Measurements from ENCODE around the gene MALRD1. TPM values are rescaled to one million over a fixed set of nuclear protein-coding genes. Genes with fewer than 3 reads are reported as not detected.

The MALRD1 gene
- total RNA-seq, 4 donors from 2014 or later: 0.23 TPM; not detected in 3

- 37 to 53% methylated on average over 1 of the region's 1 CpG for WGBS, 2 donors
- DNase-seq (ENCODE audit: low spot score in 2 of 2): no peak
- TF ChIP-seq POLR2A (IDR thresholded peaks at IDR 0.05) (no peak), CTCF (IDR thresholded peaks at IDR 0.05) (no peak)
- no peak overlapping the region for H3K4me3 ChIP-seq (ENCODE audit: low read depth, poor library complexity, severe bottlenecking)
- intact Hi-C loops (cut with DNase I; ENCODE audit: low total_unique reads): no loop called here
Observed at GRCh38 chr10:19416164-19416563, 367.6 kb downstream of the MALRD1 start.

DNA sequence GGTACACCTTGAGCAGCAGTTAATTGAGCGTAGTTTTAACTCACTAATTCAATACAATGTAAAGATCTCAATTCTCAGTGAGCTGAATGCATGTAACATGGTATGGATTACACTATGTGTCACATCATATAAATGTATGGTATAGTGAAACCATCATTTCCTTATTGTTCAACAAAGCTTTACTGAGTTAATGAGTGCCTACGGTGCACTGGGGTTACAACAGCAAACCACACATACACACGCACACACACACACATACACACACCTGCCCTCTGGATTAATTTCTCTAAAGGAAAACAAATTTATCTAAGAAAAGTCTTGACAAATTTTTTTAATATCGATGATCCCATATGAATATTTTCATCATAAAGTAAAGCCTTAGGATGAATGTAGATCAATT is 369.1 kb downstream of the MALRD1 start:
- no peak for DNase-seq (ENCODE audit: low spot score in 2 of 2)
- no peak overlapping the region for H3K4me3 ChIP-seq (ENCODE audit: low read depth, poor library complexity, severe bottlenecking)
- intact Hi-C loops (cut with DNase I; ENCODE audit: low total_unique reads): no loop called here
- 93% methylated on average over 4 of the region's 4 CpGs for WGBS, 2 donors
- TF ChIP-seq CTCF (IDR thresholded peaks at IDR 0.05) (no peak), POLR2A (IDR thresholded peaks at IDR 0.05) (no peak)

GRCh38 chr10:19421674-19422073 is 373.1 kb downstream of the MALRD1 start:
- 59 to 74% methylated on average over 1 of the region's 1 CpG for WGBS, 2 donors
- intact Hi-C loops (cut with DNase I; ENCODE audit: low total_unique reads): no loop called here
- no peak overlapping the region for H3K4me3 ChIP-seq (ENCODE audit: low read depth, poor library complexity, severe bottlenecking)
- DNase-seq (ENCODE audit: low spot score in 2 of 2): no peak
- TF ChIP-seq POLR2A (IDR thresholded peaks at IDR 0.05) (no peak), CTCF (IDR thresholded peaks at IDR 0.05) (no peak)

DNA sequence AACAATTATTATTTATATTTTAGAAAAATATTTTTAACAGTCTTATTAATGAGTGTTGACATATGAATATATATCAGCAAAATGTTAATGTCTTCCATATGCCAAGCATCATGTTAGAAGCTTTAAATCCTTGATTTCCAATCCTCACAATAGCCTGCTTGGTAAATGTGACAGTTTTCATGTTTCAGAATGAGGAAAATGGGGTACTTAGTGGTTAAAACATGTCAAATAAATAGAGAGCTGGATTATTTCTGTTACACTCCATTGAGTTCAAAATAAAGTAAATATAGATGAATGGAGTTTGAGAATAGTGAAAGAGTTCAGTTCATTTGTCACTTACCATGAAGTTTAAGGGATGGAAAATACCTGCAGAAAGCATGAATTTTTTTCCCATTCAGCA is 377.4 kb downstream of the MALRD1 start:
- intact Hi-C loops (cut with DNase I; ENCODE audit: low total_unique reads): no loop called here
- no peak for DNase-seq (ENCODE audit: low spot score in 2 of 2)
- TF ChIP-seq POLR2A (IDR thresholded peaks at IDR 0.05): no peak
- no peak for TF ChIP-seq CTCF (IDR thresholded peaks at IDR 0.05)
- H3K4me3 ChIP-seq (ENCODE audit: low read depth, poor library complexity, severe bottlenecking): no peak overlapping the region

GRCh38 chr10:19431622-19432351 is 383.2 kb downstream of the MALRD1 start:
- intact Hi-C loops (cut with DNase I; ENCODE audit: low total_unique reads): no loop called here
- no peak overlapping the region for H3K4me3 ChIP-seq (ENCODE audit: low read depth, poor library complexity, severe bottlenecking)
- WGBS, 2 donors: 51 to 52% methylated on average over 5 of the region's 5 CpGs
- TF ChIP-seq POLR2A (IDR thresholded peaks at IDR 0.05): no peak
- no peak for TF ChIP-seq CTCF (IDR thresholded peaks at IDR 0.05)
- no peak for DNase-seq (ENCODE audit: low spot score in 2 of 2)

DNA sequence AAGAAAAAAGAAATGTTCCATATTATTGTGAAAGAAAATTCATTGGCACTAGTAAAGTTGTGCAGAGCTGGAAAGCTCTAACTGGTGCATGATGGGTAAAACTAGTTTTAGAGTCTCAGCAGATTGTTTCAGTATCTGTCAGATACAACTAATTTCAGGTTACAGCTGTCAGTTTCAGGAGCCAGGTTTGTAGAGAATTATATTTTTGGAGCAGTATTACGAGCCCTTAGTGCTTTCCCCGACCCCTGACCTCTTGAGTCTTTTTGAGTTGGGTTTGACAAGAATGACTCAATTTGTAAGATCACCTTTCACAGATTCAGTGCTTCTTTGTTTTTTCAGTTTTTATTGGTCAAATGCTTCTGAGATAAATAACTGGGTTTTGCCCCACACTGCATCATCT is 401.3 kb downstream of the MALRD1 start:
- TF ChIP-seq CTCF (IDR thresholded peaks at IDR 0.05) (no peak), POLR2A (IDR thresholded peaks at IDR 0.05) (no peak)
- DNase-seq (ENCODE audit: low spot score in 2 of 2): no peak
- intact Hi-C loops (cut with DNase I; ENCODE audit: low total_unique reads): no loop called here
- no peak overlapping the region for H3K4me3 ChIP-seq (ENCODE audit: low read depth, poor library complexity, severe bottlenecking)
- 74 to 88% methylated on average over 2 of the region's 2 CpGs for WGBS, 2 donors

Measured in lower leg skin (tissue), 4 donors.